ENCODE data around the gene ECE1. TPM values are rescaled to one million over a fixed set of nuclear protein-coding genes. Genes with fewer than 3 reads are reported as not detected.

ECE1 gene
- total RNA-seq, 1 experiment from 2014 or later, result 101 TPM

DNA sequence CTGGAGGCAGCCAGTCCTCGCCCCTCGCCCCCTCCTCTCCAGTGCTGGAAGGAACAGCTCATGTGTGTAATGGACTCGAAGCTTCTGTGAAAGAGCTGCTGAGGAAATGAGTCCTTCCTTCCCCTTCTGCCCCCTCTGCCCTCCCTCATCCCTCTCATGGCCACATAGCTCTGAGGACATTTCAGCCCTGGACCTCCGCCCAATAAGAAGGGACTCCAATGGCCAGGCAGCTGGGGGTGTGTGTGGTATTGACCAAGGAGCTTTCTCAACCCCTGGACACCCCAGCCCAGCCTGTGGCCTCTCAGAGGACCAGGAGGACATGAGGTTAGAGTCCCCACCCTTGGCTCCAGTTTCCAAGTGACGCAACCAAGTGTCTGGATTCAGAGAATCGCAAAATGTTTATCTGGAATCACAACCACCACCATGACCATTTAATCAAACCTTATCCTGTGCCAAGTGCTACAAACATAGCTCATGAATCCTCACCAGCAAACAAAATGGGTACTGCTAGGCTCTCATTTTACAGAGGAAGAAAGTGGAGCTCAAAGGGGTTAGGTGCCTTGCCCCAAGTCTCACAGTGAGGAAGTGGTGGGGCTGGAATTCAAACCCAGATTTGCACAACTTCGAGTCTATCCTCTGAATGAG, 47.8 kb upstream of the ECE1 start:
- CTCF ChIA-PET, result interaction anchor here (0.7 to 1.7 kb wide), 5 partner anchors 14 to 83 kb away, joined by 3 to 7 read pairs (median 6); no protein-coding TSS in a partner anchor
- Mint-ChIP-seq H3K27ac (ENCODE audit: unreplicated experiment) (no peak overlapping the region), H3K27me3 (ENCODE audit: unreplicated experiment) (no peaks in the 10 kb centered on the region), H3K36me3 (ENCODE audit: insufficient read depth, unreplicated experiment) (peaks cover 16% of the 10 kb centered on the region), H3K4me1 (ENCODE audit: low read depth, unreplicated experiment) (peaks cover 61% of the 10 kb centered on the region), H3K9me3 (ENCODE audit: low read depth, unreplicated experiment) (no peaks in the 10 kb centered on the region), H3K4me3 (ENCODE audit: low read depth, unreplicated experiment) (peak overlapping the region; percentile 34)
- no peak for DNase-seq
- no TSS peak for BruUV-seq (replicated peaks)
- intact Hi-C loops (cut with micrococcal nuclease; ENCODE audit: unreplicated experiment), result loop anchor here (5.0 kb wide), 1 partner anchor 46 kb away; the partner anchor contains the start of gene ECE1
- TF ChIP-seq, protein P1, sequence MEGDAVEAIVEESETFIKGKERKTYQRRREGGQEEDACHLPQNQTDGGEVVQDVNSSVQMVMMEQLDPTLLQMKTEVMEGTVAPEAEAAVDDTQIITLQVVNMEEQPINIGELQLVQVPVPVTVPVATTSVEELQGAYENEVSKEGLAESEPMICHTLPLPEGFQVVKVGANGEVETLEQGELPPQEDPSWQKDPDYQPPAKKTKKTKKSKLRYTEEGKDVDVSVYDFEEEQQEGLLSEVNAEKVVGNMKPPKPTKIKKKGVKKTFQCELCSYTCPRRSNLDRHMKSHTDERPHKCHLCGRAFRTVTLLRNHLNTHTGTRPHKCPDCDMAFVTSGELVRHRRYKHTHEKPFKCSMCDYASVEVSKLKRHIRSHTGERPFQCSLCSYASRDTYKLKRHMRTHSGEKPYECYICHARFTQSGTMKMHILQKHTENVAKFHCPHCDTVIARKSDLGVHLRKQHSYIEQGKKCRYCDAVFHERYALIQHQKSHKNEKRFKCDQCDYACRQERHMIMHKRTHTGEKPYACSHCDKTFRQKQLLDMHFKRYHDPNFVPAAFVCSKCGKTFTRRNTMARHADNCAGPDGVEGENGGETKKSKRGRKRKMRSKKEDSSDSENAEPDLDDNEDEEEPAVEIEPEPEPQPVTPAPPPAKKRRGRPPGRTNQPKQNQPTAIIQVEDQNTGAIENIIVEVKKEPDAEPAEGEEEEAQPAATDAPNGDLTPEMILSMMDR (IDR thresholded peaks at IDR 0.05; ENCODE audit: unreplicated experiment), result no peak

DNA sequence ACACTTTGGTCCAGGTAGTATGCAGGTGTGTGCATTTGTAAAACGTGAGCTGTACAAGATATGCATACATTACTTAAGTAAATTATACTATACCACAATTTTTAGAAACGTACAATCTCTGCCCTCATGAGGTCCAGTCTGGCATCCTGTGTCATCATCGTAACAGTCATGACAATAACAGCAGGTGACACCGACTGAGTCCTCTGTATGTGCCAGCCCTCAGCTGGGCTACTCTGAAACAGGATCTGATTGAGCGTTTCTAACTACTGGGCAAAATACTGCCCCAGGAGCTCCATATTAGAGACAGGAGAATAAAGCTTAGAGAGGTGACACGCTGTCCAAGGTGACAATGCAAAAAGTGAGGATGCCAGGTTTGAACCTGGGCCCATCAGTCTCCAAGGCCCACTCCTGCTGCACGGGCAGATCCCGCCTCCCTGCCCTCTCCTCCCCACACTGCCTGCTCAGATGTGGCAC, 47.2 kb upstream of the ECE1 start:
- H3K9me3 Mint-ChIP-seq (ENCODE audit: low read depth, unreplicated experiment), result no peaks in the 10 kb centered on the region
- no peak for DNase-seq
- TF ChIP-seq, protein P1 (IDR thresholded peaks at IDR 0.05; ENCODE audit: unreplicated experiment), result no peak
- H3K36me3 Mint-ChIP-seq (ENCODE audit: insufficient read depth, unreplicated experiment), result peaks cover 16% of the 10 kb centered on the region
- no peak overlapping the region for H3K27ac Mint-ChIP-seq (ENCODE audit: unreplicated experiment)
- H3K27me3 Mint-ChIP-seq (ENCODE audit: unreplicated experiment), result no peaks in the 10 kb centered on the region
- CTCF ChIA-PET, result interaction anchor here (1.7 kb wide), 2 partner anchors 31 to 82 kb away, joined by 6 read pairs; no protein-coding TSS in a partner anchor
- intact Hi-C loops (cut with micrococcal nuclease; ENCODE audit: unreplicated experiment), result loop anchor here (5.0 kb wide), 1 partner anchor 45 kb away; the partner anchor contains the start of gene ECE1
- no peak overlapping the region for H3K4me3 Mint-ChIP-seq (ENCODE audit: low read depth, unreplicated experiment)
- BruUV-seq (replicated peaks), result no TSS peak
- peaks cover 55% of the 10 kb centered on the region for H3K4me1 Mint-ChIP-seq (ENCODE audit: low read depth, unreplicated experiment)

DNA sequence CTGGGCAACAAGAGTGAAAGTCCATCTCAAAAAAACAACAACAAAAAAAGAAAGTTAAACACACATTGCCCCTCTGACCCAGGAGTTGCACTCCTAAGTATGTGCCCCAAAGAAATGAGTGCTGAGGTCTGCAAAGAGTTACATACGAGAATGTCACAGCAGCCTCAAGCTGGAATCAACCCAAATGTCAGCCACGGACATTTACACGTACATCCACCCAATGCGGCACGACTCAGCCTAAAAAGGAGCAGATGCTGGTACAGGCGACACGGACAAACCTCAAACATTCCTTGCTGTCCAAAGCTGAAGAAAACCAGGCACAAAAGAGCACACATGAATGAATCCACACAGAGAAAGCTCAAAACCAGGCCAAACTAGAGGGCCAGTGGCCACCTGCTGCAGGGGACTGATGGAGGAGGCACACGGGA, 46.8 kb upstream of the ECE1 start:
- peaks cover 16% of the 10 kb centered on the region for H3K36me3 Mint-ChIP-seq (ENCODE audit: insufficient read depth, unreplicated experiment)
- TF ChIP-seq, protein P1 (IDR thresholded peaks at IDR 0.05; ENCODE audit: unreplicated experiment), result no peak
- CTCF ChIA-PET, result interaction anchor here (1.7 kb wide), 1 partner anchor 82 kb away, joined by 6 read pairs; no protein-coding TSS in a partner anchor
- peaks cover 54% of the 10 kb centered on the region for H3K4me1 Mint-ChIP-seq (ENCODE audit: low read depth, unreplicated experiment)
- intact Hi-C loops (cut with micrococcal nuclease; ENCODE audit: unreplicated experiment), result loop anchor here (5.0 kb wide), 1 partner anchor 45 kb away; the partner anchor contains the start of gene ECE1
- no TSS peak for BruUV-seq (replicated peaks)
- DNase-seq, result no peak
- no peak overlapping the region for H3K27ac Mint-ChIP-seq (ENCODE audit: unreplicated experiment)
- no peak overlapping the region for H3K4me3 Mint-ChIP-seq (ENCODE audit: low read depth, unreplicated experiment)
- no peaks in the 10 kb centered on the region for H3K9me3 Mint-ChIP-seq (ENCODE audit: low read depth, unreplicated experiment)
- no peaks in the 10 kb centered on the region for H3K27me3 Mint-ChIP-seq (ENCODE audit: unreplicated experiment)

DNA sequence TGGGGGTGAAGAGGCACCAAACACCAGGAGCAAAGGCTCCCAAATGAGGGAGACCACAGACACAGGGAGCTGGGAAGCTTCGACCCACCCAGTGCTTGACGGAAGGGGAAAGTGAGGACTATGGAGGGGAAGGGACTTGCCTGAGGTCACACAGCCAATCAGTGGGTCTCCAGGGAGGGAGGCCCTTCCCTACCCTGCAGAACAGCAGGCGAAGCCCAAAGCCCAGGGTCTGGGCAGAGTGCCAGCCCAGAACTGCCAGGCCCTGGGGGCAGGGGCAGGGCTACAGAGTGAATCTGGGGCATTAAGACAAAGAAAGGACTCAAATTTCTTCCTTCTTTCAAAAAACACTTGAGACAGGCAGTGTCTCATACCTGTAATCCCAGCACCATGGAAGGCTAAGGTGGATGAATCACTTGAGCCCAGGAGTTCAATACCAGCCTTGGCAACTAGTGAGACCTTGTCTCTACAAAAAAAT, 45.5 kb upstream of the ECE1 start:
- peak overlapping the region; percentile 70 for H3K4me3 Mint-ChIP-seq (ENCODE audit: low read depth, unreplicated experiment)
- H3K4me1 Mint-ChIP-seq (ENCODE audit: low read depth, unreplicated experiment), result peaks cover 50% of the 10 kb centered on the region
- TF ChIP-seq, protein P1 (IDR thresholded peaks at IDR 0.05; ENCODE audit: unreplicated experiment), result no peak
- peak; percentile 88 for DNase-seq
- peak overlapping the region; percentile 96 for H3K27ac Mint-ChIP-seq (ENCODE audit: unreplicated experiment)
- H3K36me3 Mint-ChIP-seq (ENCODE audit: insufficient read depth, unreplicated experiment), result peaks cover 16% of the 10 kb centered on the region
- intact Hi-C loops (cut with micrococcal nuclease; ENCODE audit: unreplicated experiment), result loop anchor here (5.0 kb wide), 1 partner anchor 43 kb away; the partner anchor contains the start of gene ECE1
- no peaks in the 10 kb centered on the region for H3K27me3 Mint-ChIP-seq (ENCODE audit: unreplicated experiment)
- H3K9me3 Mint-ChIP-seq (ENCODE audit: low read depth, unreplicated experiment), result no peaks in the 10 kb centered on the region
- CTCF ChIA-PET, result interaction anchor here (0.6 to 1.4 kb wide), 5 partner anchors 12 to 1938 kb away, joined by 3 to 6 read pairs (median 3); no protein-coding TSS in a partner anchor
- no TSS peak for BruUV-seq (replicated peaks)
